ENCODE results near the gene GRHL1. TPM values are rescaled to one million over a fixed set of nuclear protein-coding genes. Genes with fewer than 3 reads are reported as not detected.
"Not testable (repeated sequence)": the region's sequence is repeated elsewhere in the genome, so short reads cannot be mapped to it uniquely, and the experiment has no call there.

GRHL1 gene
- total and polyA plus RNA-seq, 2 of the 4 experiments (the other 2 are of a cell fraction): 0.18 to 0.21 TPM

DNA sequence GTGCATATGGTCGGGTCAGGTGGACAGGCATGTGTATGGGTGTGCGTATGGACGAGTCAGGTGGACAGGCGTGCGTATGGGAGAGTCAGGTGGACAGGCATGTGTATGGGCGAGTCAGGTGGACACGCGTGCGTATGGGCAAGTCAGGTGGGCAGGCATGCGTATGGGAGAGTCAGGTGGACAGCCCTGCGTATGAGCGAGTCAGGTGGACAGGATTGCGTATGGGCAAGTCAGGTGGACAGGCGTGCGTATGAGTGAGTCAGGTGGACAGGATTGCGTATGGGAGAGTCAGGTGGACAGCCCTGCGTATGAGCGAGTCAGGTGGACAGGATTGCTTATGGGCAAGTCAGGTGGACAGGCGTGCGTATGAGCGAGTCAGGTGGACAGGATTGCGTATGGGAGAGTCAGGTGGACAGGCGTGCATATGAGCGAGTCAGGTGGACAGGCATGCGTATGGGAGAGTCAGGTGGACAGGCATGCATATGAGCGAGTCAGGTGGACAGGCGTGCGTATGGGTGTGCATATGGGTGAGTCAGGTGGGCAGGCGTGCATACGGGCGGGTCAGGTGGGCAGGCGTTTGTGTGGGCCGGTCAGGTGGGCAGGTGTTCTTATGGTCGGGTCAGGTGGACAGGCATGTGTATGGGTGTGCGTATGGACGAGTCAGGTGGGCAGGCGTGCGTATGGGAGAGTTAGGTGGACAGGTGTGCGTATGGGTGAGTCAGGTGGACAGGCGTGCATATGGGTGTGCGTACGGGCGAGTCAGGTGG lies 62.3 kb downstream of the GRHL1 start:
- in situ Hi-C loops (cut with MboI; ENCODE audit: low sequenced_read_pairs); dilution Hi-C loops (cut with HindIII; ENCODE audit: low sequenced_read_pairs, unreplicated experiment); H4K20me1 ChIP-seq (ENCODE audit: insufficient read depth, low read length); H3K14ac ChIP-seq (replicated peaks; ENCODE audit: low read depth, low read length); BruUV-seq (replicated peaks); H2BK20ac ChIP-seq (ENCODE audit: low read depth, low read length); H4K91ac ChIP-seq (ENCODE audit: insufficient read depth, low read depth, low read length); H4K8ac ChIP-seq (ENCODE audit: low read depth in 2 of 2, low read length in 2 of 2); H3K9me1 ChIP-seq (ENCODE audit: insufficient read depth, low read length); H3K9me3 ChIP-seq (ENCODE audit: control insufficient read depth, insufficient read depth, low read length); H2BK15ac ChIP-seq (ENCODE audit: low read depth, low read length); intact Hi-C loops (cut with micrococcal nuclease); POLR2A ChIA-PET (ENCODE audit: unreplicated experiment); H3K18ac ChIP-seq (ENCODE audit: low read depth, low read length); H3K27me3 ChIP-seq (ENCODE audit: control insufficient read depth, insufficient read depth, low read length); ATAC-seq (ENCODE audit: low read depth); H3K9ac ChIP-seq (ENCODE audit: low read depth, low read length); H3K27ac ChIP-seq (ENCODE audit: insufficient read depth, low read length); H3K79me1 ChIP-seq (ENCODE audit: low read depth in 1 of 2, low read length in 2 of 2); H3K56ac ChIP-seq (ENCODE audit: extremely low read depth, insufficient read depth, low read length); H3K4ac ChIP-seq (ENCODE audit: low read depth, low read length); H2AFZ ChIP-seq (replicated peaks; ENCODE audit: low read length, poor library complexity); H2BK120ac ChIP-seq (ENCODE audit: low read depth, low read length); H2AK9ac ChIP-seq (replicated peaks; ENCODE audit: low read depth, low read length, poor library complexity); H2BK5ac ChIP-seq (ENCODE audit: low read depth, low read length, poor library complexity, severe bottlenecking); H3K4me2 ChIP-seq (ENCODE audit: low read depth, low read length); DNase-seq; H3K23ac ChIP-seq (ENCODE audit: low read depth, low read length); H3K4me3 ChIP-seq (ENCODE audit: insufficient read depth, low read depth, low read length); H2AK5ac ChIP-seq (ENCODE audit: low read depth, low read length); H4K5ac ChIP-seq (ENCODE audit: low read depth, low read length); CTCF ChIA-PET; H3K36me3 ChIP-seq (ENCODE audit: control insufficient read depth, insufficient read depth, low read length): not testable (repeated sequence)
- H3K4me1 ChIP-seq (ENCODE audit: control insufficient read depth, insufficient read depth, low read length): peaks cover 15% of the 10 kb centered on the region
- WGBS, 2 experiments (ENCODE audit: extremely low coverage in 2 of 2, insufficient read length in 1 of 2): 98% methylated on average over 13 of the region's 43 CpGs; no CpG with 5 or more reads in 1 of the 2 experiments

Measured in IMR-90 (cell line).